CD4-positive, alpha-beta memory T cell (primary cell): ENCODE measurements around the gene ROBO1. TPM values are rescaled to one million over a fixed set of nuclear protein-coding genes. Genes with fewer than 3 reads are reported as not detected.

Experiments used
- CTCF ChIA-PET: fragments of 350-600 bp; sonication (Branson Sonifier 250); formaldehyde crosslinking; loops from one replicate; lab custom pipeline; 2021; ENCODE audit warnings: inconsistent platforms; ENCODE audit not compliant: partially characterized antibody; lab: Charles Lee
- POLR2A ChIA-PET: fragments of 350-600 bp; sonication (Branson Sonifier 250); formaldehyde crosslinking; loops from one replicate; lab custom pipeline; 2021; ENCODE audit not compliant: partially characterized antibody; lab: Charles Lee
- DNase-seq, 5 donors: peaks; one replicate each; pipeline versions ENCODE4 v3.0.0 to v3.0.0-alpha.2; 2020 to 2022; ENCODE audit warnings: mixed read lengths in 1 of 5
- H3K27ac ChIP-seq: one replicate; pipeline ENCODE4 v1.7.0; 2013; ENCODE audit warnings: low read depth, low read length
- H3K27me3 ChIP-seq: 2 replicates; pipeline ENCODE4 v1.7.0; 2013; ENCODE audit warnings: mild to moderate bottlenecking, low read length, moderate library complexity; ENCODE audit not compliant: insufficient read depth
- H3K36me3 ChIP-seq: 2 replicates; pipeline ENCODE4 v1.7.0; 2013; ENCODE audit warnings: mild to moderate bottlenecking, low read length, moderate library complexity; ENCODE audit not compliant: insufficient read depth
- H3K4me1 ChIP-seq: 2 replicates; pipeline ENCODE4 v1.7.0; 2013; ENCODE audit warnings: mild to moderate bottlenecking, low read length, moderate library complexity; ENCODE audit not compliant: insufficient read depth
- H3K4me3 ChIP-seq, 2 donors: one replicate each; pipeline ENCODE4 v1.7.0; 2013; ENCODE audit warnings: low read length in 2 of 2, mild to moderate bottlenecking in 1 of 2
- H3K9me3 ChIP-seq, 2 donors: one replicate each; pipeline ENCODE4 v1.7.0; 2013; ENCODE audit warnings: low read length in 2 of 2, control low read depth in 1 of 2; ENCODE audit not compliant: control insufficient read depth in 1 of 2
- H3K27ac Mint-ChIP-seq, 7 donors: one replicate each; pipeline ENCODE4 v1.8.0; 2020 to 2021; ENCODE audit warnings: mixed read lengths in 7 of 7, mild to moderate bottlenecking in 6 of 7, inconsistent platforms in 3 of 7, moderate library complexity in 3 of 7
- H3K27me3 Mint-ChIP-seq, 2 donors: one replicate each; pipeline ENCODE4 v1.8.0; 2020 to 2021; ENCODE audit warnings: mixed read lengths in 2 of 2
- H3K36me3 Mint-ChIP-seq, 2 donors: one replicate each; pipeline ENCODE4 v1.8.0; 2020 to 2021; ENCODE audit warnings: mixed read lengths in 2 of 2, inconsistent platforms in 1 of 2, mild to moderate bottlenecking in 1 of 2
- H3K4me1 Mint-ChIP-seq, 4 donors: one replicate each; pipeline ENCODE4 v1.8.0; 2020 to 2021; ENCODE audit warnings: mixed read lengths in 4 of 4, mild to moderate bottlenecking in 1 of 4
- H3K4me3 Mint-ChIP-seq, 8 donors: one replicate each; pipeline ENCODE4 v1.8.0; 2020 to 2021; ENCODE audit warnings: mixed read lengths in 8 of 8, mild to moderate bottlenecking in 7 of 8, moderate library complexity in 6 of 8, inconsistent platforms in 3 of 8
- H3K9me3 Mint-ChIP-seq, 8 donors: one replicate each; pipeline ENCODE4 v1.8.0; 2020 to 2021; ENCODE audit warnings: mixed read lengths in 8 of 8, mild to moderate bottlenecking in 5 of 8, inconsistent platforms in 3 of 8, moderate library complexity in 1 of 8
- intact Hi-C: fragments of 100-400 bp; cut with micrococcal nuclease; formaldehyde crosslinking; loops from one replicate; pipeline ENCODE4 v1.15.1; 2023
- polyA plus RNA-seq, 2 donors: library from polyadenylated mRNA; unstranded; fragments of 300-500 nt; fragmentation: Illumina TruSeq; gene quantifications; one replicate each; pipeline ENCODE4 v1.2.3, GENCODE V29; 2021
- total RNA-seq, 2 experiments: library from RNA; stranded (reverse); gene quantifications; one replicate each; pipeline ENCODE4 v1.2.3, GENCODE V29; 2021

The ROBO1 gene
- total and polyA plus RNA-seq, 4 experiments from 2014 or later: not detected

DNA sequence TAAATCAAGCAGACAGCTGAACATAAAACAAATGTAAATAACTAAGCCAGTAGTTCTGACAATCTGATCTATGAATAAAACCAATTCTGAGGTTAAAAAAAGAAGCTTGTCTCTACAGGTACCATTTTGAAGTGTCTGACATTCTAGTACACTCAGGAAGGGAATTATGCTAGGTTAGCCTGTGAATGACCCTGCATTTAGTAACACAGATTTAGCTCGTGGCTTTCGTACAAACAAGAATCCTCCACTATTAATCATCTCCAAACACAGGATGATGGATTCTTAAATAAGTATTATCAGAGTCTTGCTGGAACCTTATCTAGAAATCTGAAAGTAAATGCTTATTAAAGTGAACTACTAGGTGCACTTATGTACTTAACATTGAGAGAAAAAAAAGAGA, 1120.1 kb downstream of the ROBO1 start:
- no peaks in the 10 kb centered on the region for H3K36me3 Mint-ChIP-seq
- no peak overlapping the region for H3K27ac Mint-ChIP-seq
- no peak for DNase-seq
- Histone ChIP-seq H3K4me3 (no peak overlapping the region), H3K4me1 (no peaks in the 10 kb centered on the region), H3K27me3 (no peaks in the 10 kb centered on the region), H3K36me3 (no peaks in the 10 kb centered on the region), H3K27ac (no peak overlapping the region), H3K9me3 (no peaks in the 10 kb centered on the region)
- no peaks in the 10 kb centered on the region for H3K27me3 Mint-ChIP-seq
- peaks cover 0 to 11% (median 0%) of the 10 kb centered on the region in 8 donors for H3K9me3 Mint-ChIP-seq
- intact Hi-C loops: no loop called here
- ChIA-PET CTCF (no interaction called here), POLR2A (no interaction called here)
- no peak overlapping the region for H3K4me3 Mint-ChIP-seq
- no peaks in the 10 kb centered on the region for H3K4me1 Mint-ChIP-seq

DNA sequence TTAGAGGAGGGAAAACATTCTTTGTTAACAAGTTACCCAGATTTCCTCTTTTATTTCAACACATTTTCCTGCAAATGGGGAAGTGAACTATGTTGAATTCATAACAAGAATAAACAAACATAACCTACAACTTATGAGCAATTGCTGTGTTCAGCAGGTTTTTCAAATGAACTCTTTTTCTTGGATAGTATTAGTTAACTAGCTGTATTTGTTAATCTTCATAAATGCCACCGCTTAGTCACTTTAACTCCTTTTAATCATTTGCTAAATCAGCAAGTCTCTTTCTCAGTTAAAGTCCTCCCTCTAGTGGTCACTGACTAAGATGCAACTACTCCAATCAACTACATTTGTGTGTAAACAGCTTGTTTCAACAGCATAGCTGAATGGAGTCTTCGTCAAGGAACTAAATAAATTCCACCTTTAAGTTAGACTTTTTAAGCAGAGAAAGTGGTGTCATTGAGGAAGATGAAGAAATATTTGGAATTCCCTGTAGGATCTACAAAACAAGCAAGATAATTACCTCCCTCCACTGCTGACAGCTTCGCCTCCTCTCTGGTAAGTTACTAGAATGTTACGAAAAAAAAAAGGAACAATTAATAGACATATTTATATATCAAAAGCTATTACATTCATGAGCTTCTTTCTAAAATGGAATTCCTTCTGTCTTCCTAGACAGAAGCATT, 1122.0 kb downstream of the ROBO1 start:
- Histone ChIP-seq H3K9me3 (no peaks in the 10 kb centered on the region), H3K36me3 (no peaks in the 10 kb centered on the region), H3K27ac (no peak overlapping the region), H3K4me3 (no peak overlapping the region), H3K27me3 (no peaks in the 10 kb centered on the region), H3K4me1 (no peaks in the 10 kb centered on the region)
- H3K27ac Mint-ChIP-seq: no peak overlapping the region
- no peak overlapping the region for H3K4me3 Mint-ChIP-seq
- H3K9me3 Mint-ChIP-seq: peaks cover 0 to 7% (median 0%) of the 10 kb centered on the region in 8 donors
- H3K27me3 Mint-ChIP-seq: no peaks in the 10 kb centered on the region
- no peaks in the 10 kb centered on the region for H3K4me1 Mint-ChIP-seq
- ChIA-PET CTCF (interaction anchor here (1.6 kb wide), 1 partner anchor 12 kb away, joined by 3 read pairs; no protein-coding TSS in a partner anchor), POLR2A (no interaction called here)
- no peak for DNase-seq
- no peaks in the 10 kb centered on the region for H3K36me3 Mint-ChIP-seq
- intact Hi-C loops: no loop called here

DNA sequence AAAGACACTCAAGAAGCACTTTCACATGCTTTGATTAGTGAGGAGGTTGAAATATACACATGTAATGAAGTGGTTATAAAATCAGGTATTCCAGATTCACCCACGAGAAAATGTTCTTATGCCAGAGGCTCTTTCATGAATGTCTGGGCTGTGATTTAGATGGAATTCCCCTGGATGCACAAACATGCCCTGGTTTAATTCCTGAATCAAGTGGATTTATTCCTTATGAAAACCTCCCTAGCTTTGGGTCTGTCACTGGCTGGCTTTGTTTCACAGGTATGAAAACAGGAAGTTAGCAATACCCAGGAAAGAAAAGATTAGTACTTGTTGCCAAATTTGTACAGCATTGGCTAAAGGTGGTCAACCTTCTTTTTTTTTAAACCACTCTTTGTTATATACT, 1123.0 kb downstream of the ROBO1 start:
- H3K27ac Mint-ChIP-seq: no peak overlapping the region
- ChIA-PET POLR2A (no interaction called here), CTCF (interaction anchor here (1.6 to 1.8 kb wide), 2 partner anchors 13 to 483 kb away, joined by 3 read pairs; no protein-coding TSS in a partner anchor)
- H3K4me3 Mint-ChIP-seq: no peak overlapping the region
- no peaks in the 10 kb centered on the region for H3K4me1 Mint-ChIP-seq
- no peaks in the 10 kb centered on the region for H3K36me3 Mint-ChIP-seq
- H3K9me3 Mint-ChIP-seq: peaks cover 0 to 3% (median 0%) of the 10 kb centered on the region in 8 donors
- Histone ChIP-seq H3K9me3 (no peaks in the 10 kb centered on the region), H3K27me3 (no peaks in the 10 kb centered on the region), H3K4me3 (no peak overlapping the region), H3K27ac (no peak overlapping the region), H3K36me3 (no peaks in the 10 kb centered on the region), H3K4me1 (no peaks in the 10 kb centered on the region)
- no peak for DNase-seq
- H3K27me3 Mint-ChIP-seq: no peaks in the 10 kb centered on the region
- intact Hi-C loops: no loop called here

DNA sequence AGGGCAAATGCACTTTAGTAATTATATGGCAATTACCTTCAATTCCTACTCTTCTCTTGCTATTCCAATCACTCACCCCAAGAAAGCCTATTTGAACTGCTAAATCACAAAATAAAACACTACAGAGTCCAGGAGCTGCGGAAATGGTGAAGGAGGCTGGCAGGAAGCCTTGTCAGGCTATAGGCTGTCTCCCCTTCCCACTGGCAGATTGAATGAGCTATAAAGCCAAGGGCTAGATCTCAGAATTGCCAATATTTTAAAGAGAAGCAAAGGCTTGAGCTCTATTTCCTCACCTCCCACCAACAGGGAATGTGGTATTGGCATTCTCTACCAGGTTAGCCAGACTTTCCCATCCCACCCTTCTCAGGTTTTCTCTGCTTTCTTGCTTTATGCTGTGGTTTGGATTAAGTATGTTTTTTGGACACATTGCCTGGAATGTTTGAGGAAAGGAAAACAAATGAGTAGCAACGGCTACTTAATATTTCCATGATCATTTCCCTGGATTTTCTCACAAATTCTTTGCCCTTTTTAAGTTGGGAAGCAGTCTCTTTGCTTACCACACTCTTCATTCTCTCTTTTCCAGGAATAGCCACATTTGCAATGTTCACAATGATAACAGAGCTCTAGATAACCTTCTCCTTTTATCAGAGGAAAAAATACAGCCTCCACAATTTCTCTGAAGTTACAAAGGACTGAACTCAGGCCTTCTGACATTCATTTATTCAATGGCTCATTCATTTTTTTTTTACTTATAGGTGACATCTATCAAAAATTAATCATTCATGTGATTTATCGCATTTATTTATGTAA, 1125.4 kb downstream of the ROBO1 start:
- Mint-ChIP-seq H3K36me3 (no peaks in the 10 kb centered on the region), H3K27me3 (no peaks in the 10 kb centered on the region)
- intact Hi-C loops: no loop called here

DNA sequence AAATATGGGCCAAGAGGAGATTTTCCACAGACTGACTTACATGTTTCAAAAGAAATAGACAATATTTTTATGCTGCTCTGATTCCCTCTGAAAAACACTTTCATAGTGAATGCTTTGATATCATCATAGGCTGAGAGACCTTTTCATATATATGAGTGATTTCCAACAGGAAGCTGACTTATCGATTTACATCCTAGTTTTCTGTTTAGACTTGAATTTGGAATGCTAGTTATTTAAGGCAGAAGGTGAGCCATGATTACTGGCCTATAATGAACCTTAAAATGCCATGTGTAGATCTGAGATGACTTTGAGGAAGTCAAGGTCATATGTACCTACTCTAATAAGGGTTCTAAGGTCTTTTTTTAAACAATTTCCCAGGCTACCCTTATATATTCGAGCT, 1126.1 kb downstream of the ROBO1 start:
- no peak overlapping the region for H3K27ac ChIP-seq
- DNase-seq: no peak
- H3K9me3 Mint-ChIP-seq: no peaks in the 10 kb centered on the region
- ChIA-PET CTCF (no interaction called here), POLR2A (no interaction called here)
- H3K27ac Mint-ChIP-seq: no peak overlapping the region
- no peaks in the 10 kb centered on the region for H3K27me3 Mint-ChIP-seq
- no peaks in the 10 kb centered on the region for H3K9me3 ChIP-seq
- intact Hi-C loops: no loop called here
- H3K4me3 Mint-ChIP-seq: no peak overlapping the region
- no peaks in the 10 kb centered on the region for H3K36me3 ChIP-seq
- H3K36me3 Mint-ChIP-seq: no peaks in the 10 kb centered on the region
- no peak overlapping the region for H3K4me3 ChIP-seq
- no peaks in the 10 kb centered on the region for H3K4me1 Mint-ChIP-seq
- H3K4me1 ChIP-seq: no peaks in the 10 kb centered on the region
- H3K27me3 ChIP-seq: no peaks in the 10 kb centered on the region

More for the DNA sequence above, 1125.4 kb downstream of the ROBO1 start:
- no peaks in the 10 kb centered on the region for H3K4me1 Mint-ChIP-seq
- Histone ChIP-seq H3K4me1 (no peaks in the 10 kb centered on the region), H3K9me3 (no peaks in the 10 kb centered on the region), H3K4me3 (no peak overlapping the region), H3K36me3 (no peaks in the 10 kb centered on the region), H3K27ac (no peak overlapping the region), H3K27me3 (no peaks in the 10 kb centered on the region)
- ChIA-PET POLR2A (no interaction called here), CTCF (no interaction called here)
- H3K27ac Mint-ChIP-seq: no peak overlapping the region
- no peak for DNase-seq
- H3K4me3 Mint-ChIP-seq: no peak overlapping the region
- no peaks in the 10 kb centered on the region for H3K9me3 Mint-ChIP-seq

DNA sequence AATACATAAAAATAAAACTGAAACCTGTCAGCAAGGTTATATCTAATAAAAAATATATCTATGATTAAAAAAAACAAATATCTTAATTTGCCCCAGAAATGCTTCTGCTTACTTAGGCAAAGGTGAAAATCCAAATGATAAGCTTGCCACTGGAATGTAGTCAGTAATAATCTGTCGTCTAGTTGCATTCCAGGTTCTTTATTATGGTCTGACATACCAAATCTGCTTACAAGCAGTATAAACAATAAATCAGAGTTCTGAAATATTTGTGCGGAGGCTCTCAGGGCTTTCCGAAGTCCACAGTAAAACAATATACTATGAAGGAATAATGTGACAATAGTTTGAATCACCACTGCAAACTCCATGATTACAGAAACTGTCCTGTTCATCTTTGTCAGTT, 1133.5 kb downstream of the ROBO1 start:
- Mint-ChIP-seq H3K4me3 (no peak overlapping the region), H3K4me1 (no peaks in the 10 kb centered on the region), H3K36me3 (no peaks in the 10 kb centered on the region), H3K27me3 (no peaks in the 10 kb centered on the region), H3K27ac (no peak overlapping the region), H3K9me3 (peaks cover 0 to 4% (median 0%) of the 10 kb centered on the region in 8 donors)
- H3K27ac ChIP-seq: no peak overlapping the region
- no peaks in the 10 kb centered on the region for H3K36me3 ChIP-seq
- no peak for DNase-seq
- no peak overlapping the region for H3K4me3 ChIP-seq
- ChIA-PET POLR2A (no interaction called here), CTCF (no interaction called here)
- intact Hi-C loops: no loop called here
- no peaks in the 10 kb centered on the region for H3K9me3 ChIP-seq
- no peaks in the 10 kb centered on the region for H3K4me1 ChIP-seq
- H3K27me3 ChIP-seq: no peaks in the 10 kb centered on the region

DNA sequence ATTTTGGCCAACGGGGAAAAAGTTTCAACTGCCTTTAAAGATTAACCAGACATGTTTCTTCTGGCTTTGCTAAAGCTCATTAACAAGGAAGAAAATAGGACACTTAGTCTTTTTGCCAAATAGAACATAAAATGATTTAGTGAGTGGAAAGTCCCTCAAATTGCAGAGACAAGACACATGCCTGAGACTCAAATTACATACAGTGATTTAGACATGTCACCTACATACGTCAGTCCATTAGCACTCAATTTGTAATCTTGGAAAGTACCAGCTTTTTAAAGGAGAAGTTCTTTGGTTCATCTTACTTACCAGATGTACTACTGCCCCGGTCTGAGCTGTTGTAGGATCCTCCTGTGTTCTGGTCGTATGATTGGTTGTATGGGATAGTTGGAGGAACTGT, 1134.2 kb downstream of the ROBO1 start:
- H3K36me3 Mint-ChIP-seq: no peaks in the 10 kb centered on the region
- H3K4me3 Mint-ChIP-seq: no peak overlapping the region
- POLR2A ChIA-PET: no interaction called here
- Histone ChIP-seq H3K36me3 (no peaks in the 10 kb centered on the region), H3K4me1 (no peaks in the 10 kb centered on the region), H3K27me3 (no peaks in the 10 kb centered on the region), H3K9me3 (no peaks in the 10 kb centered on the region), H3K4me3 (no peak overlapping the region), H3K27ac (no peak overlapping the region)
- H3K4me1 Mint-ChIP-seq: no peaks in the 10 kb centered on the region
- H3K27ac Mint-ChIP-seq: no peak overlapping the region
- H3K27me3 Mint-ChIP-seq: no peaks in the 10 kb centered on the region
- no peak for DNase-seq
- CTCF ChIA-PET: no interaction called here
- intact Hi-C loops: no loop called here
- peaks cover 0 to 4% (median 1%) of the 10 kb centered on the region in 8 donors for H3K9me3 Mint-ChIP-seq
